ENCODE results near the gene THSD4.

THSD4 gene

DNA sequence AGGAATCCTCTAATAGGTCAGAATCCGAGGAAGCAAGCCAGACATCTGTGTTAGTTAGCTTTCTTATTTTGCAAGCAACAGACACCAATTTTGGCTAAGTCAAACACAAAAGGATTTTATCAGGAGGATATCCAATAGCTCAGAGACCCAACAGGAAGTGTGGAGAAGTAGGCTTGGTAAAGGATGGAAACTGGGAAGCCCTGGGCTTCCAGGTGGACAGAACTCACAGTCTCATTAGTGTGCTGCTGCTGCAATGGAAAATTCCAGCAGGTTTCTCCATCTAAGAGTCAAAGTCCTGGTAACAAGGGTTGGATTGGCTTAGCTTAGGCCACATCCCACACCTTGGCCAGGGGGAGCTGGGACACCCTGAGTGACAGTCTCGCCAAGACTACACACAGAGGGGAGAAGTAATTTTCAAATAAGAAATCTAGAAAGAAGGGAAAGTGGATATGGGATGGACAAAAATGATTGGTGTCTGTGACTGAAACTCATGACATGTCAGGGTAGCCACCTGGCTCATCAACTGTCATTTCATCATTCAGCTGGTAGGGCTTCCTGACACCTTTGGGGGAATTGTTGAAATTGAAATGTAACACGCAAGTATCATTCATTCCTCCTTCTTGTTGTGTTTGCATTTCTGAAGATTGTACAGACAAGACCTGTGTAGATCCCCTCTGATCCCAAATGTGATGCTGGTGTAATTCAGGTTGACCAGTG lies 158.6 kb downstream of the THSD4 start:
- no peak for DNase-seq

DNA sequence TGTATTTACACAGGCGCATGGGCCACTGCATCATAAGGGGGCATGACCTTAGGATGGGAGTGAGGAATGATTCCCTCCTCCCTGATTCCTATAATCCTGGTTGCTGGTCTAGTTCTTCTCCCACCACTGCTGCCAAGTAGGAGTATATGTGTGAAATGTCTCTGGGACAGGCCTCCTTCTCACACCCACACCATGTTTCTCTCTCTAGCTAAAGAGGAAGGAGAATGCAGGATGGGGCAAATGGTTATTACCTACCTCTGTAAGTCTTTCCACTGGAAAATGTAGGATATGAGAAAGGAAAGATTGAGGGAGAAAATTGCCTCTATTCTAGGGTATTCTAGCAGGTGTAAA lies 159.2 kb downstream of the THSD4 start:
- no peak for DNase-seq

DNA sequence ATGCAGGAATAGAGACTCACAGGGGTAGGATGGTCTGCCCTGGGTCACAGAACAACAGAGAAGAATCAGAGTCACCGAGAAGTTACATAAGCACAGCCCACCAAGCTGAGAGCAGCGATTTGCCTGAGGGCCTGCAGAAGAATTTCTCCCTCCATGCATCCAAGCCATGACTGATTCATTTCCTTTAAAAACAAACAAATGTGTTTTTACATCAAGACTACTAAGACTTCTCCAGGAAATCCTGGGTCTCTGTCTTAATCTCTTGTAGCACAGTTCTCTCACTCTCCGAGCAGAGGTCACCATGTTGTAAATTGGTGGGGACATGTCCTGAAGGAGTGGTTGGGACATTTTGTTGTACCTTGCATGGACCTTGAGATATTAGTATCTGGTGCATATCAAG lies 159.8 kb downstream of the THSD4 start:
- DNase-seq = no peak

DNA sequence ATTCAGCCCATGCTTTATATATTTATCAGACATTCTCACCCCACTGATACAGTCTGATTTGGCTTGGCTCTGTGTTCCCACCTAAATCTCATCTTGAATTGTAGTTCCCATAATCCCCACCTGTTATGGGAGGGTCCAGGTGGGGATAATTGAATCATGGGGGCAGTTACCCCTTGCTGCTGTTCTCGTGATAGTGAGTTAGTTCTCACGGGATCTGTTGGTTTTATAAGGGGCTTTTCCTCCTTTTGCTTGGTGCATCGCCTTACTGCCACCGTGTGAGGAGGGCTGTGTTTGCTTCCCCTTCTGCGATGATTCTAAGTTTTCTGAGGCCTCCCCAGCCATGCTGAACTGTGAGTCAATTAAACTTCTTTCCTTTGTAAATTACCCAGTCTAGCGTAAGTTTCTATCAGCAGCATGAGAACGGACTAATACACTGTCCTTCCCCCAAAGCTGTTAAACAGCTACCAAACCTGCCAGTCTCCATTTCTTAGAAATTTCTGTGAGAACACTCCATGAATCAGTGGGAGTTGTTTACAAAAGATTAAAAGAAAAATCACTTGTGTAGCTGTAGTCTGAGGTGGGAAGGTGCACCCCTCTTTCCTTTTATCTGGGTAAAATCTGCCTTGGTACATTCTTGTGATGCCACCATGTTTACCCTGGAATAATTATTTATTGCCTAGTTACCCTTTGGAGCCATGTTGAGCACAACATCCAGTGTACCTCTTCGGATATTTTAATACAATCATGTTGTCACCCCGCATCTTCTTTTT lies 160.5 kb downstream of the THSD4 start:
- no peak for DNase-seq

DNA sequence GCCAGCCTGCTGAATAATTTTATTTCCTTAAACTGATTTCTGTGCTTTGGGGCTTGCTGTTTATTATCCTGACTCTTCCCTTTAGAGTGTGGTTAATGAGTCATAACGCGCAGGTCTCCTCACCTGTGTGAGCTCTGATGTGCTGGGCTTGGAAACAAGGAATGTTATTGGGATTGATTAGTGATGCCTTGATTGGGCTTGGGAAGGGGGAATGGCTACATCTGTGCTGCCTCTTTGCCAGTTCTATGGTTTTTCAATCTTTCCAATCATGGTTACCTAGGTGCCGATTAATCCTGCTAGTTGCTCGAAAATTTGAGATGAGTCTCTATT lies 161.0 kb downstream of the THSD4 start:
- DNase-seq = no peak

DNA sequence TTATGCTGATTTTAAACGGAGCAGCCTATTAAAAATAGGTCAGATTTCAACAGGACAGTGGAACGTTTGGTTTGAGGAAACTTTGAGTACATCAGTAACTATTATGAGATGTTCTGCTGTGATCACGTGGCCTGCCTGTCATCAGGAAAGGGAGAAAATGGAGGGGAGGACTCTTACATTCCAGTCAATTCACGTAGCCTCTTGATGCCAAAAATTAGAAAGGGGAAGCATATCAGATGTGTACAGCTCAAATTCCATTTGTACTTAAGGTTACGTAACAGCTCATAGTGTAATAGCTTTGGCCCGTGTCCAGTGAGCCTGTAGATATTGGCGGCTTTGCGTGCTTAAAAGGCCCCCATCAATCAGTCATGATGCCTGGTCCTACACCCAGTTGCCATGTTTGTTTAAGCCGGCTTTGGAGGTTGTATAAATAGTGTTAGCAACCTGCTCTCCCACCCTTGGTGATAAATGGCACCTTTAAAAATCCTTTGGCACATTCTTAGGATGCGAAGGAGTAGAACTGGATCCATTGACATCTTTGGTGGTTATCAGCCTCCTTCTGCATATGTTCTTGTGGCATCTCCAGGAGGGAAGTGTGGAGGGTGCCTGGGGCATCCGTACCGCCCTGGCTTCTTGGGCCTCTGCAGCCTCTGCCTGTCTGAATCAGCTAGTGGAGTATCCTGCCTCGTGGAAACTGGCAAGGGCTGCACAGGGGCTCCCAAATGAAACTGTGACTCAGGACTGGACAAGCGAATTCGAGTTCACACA lies 163.9 kb downstream of the THSD4 start:
- DNase-seq = no peak

DNA sequence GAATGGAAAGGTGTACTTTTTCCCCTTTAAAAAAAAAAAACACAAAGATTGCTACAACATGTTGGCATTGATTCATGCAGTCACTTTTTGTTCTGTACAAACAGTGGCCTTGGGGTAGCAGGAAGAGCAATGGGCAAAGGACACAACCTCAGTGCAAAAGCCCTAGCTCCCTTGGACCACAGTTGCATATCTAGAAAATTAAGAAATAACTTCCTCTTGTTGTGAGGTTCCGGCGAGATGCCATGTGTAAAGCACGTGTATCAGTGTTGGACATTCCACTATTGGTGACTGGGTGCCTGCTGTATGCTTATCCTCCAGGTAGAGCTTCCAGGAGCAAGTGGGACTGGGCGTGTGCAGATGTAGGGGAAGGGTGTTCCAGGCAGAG lies 164.5 kb downstream of the THSD4 start:
- DNase-seq = no peak

DNA sequence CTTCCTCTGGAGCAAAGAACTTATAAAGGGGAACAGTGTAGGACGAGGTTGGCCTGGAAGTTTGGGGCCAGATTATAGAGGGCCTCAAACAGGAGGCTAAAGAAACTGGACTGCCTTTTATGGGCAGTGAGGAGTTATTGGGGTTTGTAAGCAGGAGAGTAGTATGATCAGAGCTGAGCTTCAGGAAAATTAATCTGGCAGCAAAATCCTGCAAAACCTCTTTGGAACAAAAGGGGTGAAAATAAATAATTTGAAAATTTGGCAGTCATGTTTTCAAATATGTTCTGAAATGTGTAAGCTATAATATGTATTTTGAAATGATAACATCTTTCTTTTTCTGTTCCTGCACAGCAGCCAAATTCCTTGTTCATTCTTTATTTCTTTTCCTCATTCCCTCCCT lies 164.9 kb downstream of the THSD4 start:
- DNase-seq = no peak

DNA sequence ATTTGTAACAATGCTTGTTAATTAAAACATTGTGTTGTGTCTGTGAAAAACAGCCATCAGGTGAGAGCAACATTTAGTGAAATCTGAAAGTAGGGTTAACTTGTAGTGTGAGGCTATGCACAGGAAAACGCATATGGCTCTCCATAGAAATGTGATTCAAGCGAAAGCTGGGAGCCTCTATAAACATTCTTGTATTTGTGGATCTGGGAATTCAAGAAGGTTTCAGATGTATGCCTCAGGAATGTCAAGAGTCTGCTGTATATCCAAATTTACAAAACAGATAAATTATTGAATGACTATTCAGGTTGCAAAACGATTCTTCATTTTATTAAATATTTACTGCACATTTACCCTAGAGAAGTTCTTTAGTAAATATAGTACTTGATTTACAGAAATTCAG lies 166.0 kb downstream of the THSD4 start:
- no peak for DNase-seq

DNA sequence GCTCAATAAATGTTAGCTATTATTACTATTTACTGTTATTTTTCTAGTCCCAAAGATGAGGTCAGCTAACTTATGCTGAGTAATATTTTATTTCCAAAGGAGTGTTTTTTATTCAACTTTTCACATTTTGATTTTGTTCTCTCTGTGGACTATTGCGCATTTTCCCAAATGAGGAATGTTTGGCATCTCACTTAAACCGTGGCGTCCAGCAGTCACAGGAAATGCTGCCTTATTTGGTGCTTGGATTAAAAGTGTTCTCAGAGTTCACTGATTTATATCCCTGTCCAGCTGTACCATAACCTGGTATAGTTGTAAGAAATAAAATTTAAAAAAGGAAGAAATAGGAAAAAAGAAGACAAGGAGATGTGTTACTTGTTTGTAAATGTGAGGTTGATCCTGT lies 166.8 kb downstream of the THSD4 start:
- no peak for DNase-seq

DNA sequence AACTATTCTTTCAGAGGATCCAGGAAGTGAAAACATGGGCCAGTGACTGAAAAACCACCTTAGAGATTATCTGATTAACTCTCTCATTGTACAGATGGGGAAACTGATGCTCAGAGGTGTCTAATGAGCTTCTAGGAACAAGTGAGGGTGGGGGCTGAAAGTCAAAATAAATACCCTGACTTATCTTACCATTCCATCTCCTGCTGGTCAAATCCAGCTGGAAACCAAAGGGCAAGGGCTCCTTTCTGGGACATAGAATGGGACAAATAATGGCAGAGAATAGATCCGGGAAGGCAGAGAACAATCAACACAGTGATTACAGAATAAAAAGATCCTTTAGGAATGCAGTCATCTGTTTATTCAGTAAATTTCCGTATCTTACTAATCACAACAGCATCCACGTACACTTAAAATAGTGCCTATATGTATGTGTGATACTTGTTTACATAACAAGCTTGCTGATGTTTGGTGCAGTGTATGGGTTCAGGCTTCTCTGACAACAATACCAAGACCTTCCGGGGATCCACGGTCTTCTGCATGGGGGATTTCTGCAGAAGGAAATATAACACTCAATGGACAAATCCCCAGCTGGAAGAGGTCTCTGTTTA lies 173.2 kb downstream of the THSD4 start:
- DNase-seq = no peak

DNA sequence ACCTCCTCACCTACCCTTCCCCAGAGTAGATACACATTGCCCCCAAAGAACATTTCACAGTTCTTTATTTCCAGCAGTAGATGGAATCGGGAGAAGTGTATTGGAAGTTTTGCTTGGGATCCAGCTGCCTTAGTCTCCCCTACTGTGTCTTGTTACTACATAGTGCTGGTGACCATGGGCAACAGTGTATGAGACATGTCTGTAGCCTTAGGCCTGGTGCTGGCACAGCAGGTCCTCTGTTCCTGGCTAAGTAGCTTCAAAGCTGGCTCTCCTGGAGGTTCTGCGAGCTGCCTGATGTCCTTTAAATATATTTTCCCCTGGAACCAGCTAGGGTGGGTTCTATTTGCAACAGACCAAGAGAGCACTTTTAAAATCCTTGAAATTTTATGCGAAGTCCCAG lies 174.7 kb downstream of the THSD4 start:
- DNase-seq = no peak

DNA sequence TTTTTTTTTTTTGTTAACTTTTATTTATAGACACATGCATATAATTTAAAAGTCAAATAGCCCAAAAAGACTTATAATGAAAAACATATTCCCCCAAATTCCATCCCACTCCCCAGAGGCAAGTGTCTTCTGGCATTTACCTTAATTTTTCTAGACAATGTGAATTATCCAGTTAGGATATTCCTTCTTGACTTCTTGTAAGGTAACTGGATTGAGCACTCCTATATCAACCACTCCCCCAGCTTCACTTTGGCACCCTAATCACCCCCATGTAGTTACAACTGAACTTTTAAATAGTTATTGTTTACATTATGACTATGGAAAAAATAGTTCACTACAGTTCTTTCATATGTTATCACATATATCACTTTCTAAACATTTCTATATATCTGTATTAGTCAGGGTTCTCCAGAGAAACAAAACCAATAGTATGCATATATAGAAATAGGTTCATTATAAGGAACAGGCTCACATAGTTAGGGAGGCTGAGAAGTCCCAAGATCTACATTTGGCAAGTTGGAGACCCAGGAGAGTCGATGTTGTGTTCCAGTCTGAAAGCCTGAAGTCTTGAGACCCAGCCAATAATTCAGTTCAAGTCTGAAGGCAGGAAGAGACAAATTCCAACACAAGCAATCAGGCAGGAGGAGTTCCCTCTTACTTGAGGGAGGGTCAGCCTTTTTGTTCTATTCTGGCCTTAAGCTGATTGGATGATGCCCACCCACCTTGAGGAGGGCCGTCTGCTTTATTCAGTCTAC lies 175.8 kb downstream of the THSD4 start:
- DNase-seq = no peak

DNA sequence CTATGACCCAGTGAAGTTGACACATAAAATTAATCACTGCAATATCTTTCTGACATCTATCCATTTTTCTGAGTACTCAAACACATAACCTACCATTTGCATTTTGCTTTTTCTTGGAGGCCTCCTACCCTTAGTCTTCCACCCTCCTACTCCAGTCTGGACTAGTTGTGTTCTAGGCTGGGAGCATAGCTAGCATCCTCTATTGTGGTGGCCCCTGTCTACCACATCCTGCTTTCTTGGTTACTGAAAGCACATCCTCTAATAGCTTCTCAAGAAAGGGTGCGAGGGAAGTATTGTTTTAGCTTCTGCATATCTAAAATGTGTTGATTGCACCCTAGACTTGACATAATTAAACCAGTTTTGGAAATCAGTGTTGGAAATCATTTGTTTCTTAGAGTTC lies 176.5 kb downstream of the THSD4 start:
- no peak for DNase-seq

DNA sequence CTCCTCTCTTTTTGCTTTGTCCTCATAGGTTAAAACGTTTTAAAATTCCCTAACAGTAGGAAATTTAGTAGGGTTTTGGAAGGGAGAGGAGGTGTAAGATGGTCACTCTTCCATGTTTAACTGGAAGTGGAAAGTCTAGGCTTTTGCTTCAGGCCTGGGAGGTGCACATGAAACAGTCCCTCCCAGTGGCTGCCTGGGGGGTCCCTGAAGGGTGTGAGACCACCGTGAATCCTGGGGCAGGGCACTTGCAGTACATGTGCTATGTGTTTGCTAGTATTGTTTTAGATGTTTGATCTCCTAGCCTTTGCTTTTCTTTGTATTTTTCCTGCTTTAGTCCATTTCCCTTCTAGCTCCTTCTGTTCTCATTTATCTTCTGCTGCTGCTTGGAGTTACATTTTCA lies 178.5 kb downstream of the THSD4 start:
- DNase-seq = no peak

DNA sequence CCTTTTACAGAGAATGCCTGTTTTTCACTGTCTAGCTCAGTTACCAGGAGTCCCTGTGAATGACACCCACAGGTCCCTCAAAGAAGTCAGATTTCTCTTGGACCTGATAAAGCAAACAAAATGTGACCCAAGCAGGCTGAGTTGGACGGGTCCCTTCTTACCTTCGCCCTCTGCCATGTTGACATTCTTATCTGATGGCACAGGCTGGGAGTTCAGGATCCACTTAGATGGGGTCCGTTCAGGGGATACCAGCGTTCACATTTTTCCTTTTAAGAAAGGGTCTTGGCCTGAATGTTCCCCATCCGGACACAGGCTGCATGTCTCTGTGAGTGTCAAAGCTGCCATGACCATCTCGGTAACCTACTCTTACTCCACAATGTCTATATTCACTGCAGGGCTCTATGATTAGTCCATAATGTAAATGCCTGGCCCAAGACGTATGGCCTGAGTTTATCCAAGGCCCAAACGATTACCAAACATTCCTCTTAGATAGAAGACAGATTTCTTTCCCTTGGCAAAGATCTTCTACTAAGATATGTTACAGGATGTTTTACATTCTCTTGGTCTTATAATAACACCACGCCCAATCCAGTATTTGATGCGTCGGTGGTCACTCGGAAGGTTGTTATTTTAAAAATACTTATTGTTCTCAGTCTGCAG lies 179.1 kb downstream of the THSD4 start:
- DNase-seq = no peak

DNA sequence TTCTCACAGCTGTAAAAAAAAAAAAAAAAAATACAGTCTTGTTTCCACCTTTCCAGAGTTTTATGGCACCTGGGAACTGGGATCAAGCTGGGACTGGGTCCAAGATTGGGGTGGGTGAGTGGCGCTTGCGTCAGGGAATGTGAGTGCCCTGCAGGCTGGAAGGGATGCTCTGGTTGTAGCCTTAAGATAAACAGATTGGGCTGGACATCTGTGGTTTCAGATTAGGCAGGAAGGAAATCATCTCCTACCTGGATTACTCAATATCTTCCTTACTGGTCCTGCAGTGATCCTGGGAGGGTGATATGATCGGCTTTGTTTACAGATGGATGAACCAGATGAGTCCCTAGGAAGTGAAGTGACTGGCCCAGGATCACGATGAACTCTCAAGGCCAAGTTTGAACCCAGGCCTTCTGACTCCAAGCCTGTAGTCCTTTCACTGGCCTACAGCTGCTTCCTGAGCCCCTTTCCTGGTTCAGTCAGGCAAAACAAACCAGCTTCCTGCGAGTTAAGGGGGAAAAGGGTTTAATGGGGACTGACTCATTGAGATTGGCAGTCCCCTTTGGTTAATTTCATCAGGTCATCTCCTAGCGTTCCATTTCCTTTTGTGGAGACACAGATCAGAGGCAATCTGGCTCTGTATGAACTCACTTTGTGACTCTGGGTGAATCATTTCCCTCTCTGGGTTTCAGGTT lies 179.8 kb downstream of the THSD4 start:
- DNase-seq = no peak

DNA sequence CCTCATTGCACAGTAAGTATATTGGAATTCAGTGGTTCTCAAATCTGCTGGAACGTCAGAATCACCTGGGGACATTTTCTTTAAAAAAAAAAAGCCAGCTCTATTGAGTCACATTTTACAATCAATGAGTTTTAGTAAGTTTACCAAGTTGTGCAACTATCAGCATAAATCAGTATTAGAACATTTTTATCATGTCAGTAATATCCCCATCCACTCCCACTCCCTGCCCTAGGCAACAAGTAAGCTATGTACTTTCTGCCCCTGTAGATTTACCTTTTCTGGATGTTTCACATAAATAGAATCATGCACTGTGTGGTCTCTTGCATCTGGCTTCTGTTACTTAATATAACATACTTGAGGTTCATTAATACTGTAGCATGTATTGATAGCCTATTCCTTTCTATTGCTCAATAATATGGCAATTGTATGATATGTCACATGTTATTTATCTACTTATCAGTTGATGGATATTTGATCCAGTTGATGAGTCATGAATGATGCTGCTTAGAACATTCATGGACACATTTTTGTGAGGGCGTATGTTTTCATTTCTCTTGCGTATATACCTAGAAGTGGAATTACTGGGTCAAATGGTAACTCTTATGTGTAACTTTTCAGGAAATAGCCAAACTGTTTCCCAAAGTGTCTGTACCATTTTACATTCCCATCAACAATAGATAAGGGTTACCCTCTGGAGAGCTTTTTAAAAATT lies 180.5 kb downstream of the THSD4 start:
- no peak for DNase-seq

DNA sequence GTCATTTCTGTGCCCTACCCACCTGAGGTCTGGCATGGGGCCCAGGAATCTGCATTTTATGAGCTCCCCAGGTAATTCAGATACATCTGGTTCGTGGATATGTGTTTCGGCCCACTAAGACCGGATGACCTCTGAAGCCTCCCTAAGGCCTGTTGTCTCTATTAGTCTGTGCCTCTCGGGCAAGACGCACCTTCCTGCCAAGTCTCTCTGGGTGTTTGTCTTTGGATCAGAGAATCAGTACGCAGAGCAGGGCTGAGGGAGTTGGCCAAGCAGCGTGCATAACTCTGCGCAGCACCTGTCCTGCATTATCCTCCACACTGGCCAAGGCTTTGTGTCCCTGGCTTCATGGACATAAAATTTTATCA lies 181.0 kb downstream of the THSD4 start:
- no peak for DNase-seq

DNA sequence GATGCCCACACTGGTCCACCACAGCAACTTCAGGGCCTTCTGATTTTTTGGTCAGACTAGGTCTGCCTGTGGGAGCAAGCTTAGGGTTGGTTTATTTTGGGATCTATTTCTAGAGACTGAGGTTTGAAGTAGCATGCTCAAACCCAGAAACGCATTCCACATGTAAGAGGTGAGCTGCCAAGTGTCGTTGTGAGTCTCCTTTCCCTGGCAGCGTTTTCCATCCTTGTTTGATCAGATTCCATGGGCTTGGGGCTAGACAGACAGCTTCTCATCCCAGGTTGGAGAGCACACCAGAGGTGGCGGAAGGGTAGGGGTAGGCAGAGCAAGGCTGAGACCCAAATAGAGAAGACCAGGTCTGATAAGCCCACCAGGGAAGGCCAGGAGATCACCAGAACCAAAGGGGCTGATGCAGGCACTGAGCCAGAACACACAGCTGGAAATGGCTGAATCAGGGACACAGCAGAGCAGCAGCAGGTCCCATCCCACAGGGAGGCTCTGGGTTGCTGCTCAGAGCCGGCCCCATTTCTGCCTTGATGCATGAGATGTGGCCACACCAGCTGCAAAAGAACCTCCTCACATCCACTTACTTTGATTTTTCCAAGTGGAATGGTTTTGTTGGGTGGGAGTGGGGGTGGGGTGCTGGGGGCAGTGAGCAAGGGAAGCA lies 186.8 kb downstream of the THSD4 start:
- no peak for DNase-seq

Measured in activated CD4-positive, alpha-beta T cell treated with anti-CD3 and anti-CD28 coated beads for 1 hour (primary cell).